ENCODE measurements around the gene SMURF1.

The SMURF1 gene

GRCh38 chr7:98978672-98979071 is 165.2 kb downstream of the SMURF1 start:
- Histone ChIP-seq H3K27me3 (ENCODE audit: insufficient read depth, low read length) (no peaks in the 10 kb centered on the region), H3K36me3 (ENCODE audit: insufficient read depth, low read depth, low read length) (peaks cover 100% of the 10 kb centered on the region), H3K4me1 (ENCODE audit: insufficient read depth, low read length) (no peaks in the 10 kb centered on the region), H3K9ac (ENCODE audit: low read depth, low read length) (no peak overlapping the region), H3K4me3 (ENCODE audit: low read length) (no peak overlapping the region), H3K27ac (ENCODE audit: low read length) (no peak overlapping the region), H3K9me3 (ENCODE audit: insufficient read depth, low read depth, low read length) (no peaks in the 10 kb centered on the region)

All from iPS-20b (cell line).